GM18499 (cell line): ENCODE measurements around the gene AUNIP.

Experiments
- ATAC-seq: cut with Tn5 transposase; IDR thresholded peaks from one replicate; pipeline ENCODE4 v1.9.1; 2021; ENCODE audit warnings: moderate number of reproducible peaks; ENCODE audit not compliant: insufficient read depth, unreplicated experiment

Gene AUNIP

DNA sequence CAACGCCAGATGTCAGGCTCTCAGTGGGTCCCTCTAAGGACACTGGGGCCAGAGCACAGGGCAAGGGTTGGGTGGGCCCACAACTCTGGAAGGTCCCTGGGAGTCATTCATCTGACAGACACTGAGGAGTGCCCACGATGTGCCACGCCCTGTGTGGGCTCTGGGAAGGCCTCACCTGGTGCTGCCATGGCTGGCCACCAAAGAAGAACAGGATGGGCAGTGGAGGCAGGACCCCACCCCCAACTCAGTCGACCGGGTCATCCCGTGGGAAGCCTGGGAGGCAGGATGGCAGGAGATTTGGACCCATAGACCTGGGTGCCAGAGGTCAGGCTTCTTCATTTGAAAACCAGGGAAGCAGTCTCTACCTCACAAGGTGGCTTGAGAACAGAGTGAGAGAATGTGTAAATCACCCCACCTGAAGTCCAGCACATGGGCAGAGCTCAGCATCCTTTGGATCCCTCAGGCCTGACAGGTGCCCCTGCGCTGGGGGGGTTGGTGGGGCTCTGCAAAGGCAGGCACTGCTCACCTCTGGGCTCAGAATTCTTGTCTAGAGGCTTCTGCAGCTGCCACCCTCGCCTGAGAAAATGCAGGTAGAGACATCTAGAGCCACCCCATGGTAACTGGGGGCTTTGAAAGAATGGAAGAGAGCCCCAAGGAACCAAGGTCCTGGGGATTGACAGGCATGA lies 60.4 kb downstream of the AUNIP start:
- no peak for ATAC-seq

- no peak for ATAC-seq
Measured at GRCh38 chr1:25797939-25798338, 61.3 kb downstream of the AUNIP start.

- ATAC-seq = no peak
Measured at GRCh38 chr1:25796811-25797458, 62.3 kb downstream of the AUNIP start.

DNA sequence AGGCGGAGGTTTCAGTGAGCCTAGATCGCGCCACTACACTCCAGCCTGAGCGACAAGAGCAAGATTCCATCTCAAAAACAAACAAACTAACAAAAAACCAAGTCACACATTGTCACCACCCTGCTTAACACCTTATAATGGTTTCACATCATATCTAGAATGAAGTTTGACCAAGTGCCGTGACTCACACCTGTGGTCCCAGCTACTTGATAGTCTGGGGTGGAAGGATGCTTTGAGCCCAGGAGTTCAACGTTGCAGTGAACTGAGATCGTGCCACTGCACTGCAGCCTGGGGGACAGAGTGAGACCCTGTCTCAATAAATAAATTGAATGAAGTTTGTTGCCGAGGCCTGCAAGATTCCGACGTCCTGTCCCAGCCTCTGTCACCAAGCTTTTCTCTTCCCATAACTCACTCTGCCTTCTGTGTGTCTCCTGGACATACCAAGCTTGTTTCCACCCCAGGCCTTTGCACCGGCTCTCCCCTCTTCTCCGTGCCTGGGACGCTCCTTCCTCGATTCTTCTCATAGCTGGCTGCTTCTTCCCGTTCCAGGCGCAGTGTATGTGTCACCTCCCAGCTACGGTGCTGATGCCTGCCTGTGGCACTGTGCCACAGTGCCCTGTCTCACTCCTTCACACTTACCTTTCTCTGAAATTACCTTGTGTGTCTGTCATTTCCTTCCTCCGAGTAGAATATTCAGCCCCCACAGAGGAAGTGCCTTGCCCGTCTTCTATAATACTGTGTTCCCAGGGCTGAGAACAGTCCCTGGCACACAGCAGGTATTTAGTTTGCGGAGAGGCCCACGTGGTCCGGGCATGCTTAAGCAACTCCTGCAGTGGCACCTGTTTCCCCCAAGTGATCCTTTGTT lies 63.1 kb downstream of the AUNIP start:
- ATAC-seq = no peak

DNA sequence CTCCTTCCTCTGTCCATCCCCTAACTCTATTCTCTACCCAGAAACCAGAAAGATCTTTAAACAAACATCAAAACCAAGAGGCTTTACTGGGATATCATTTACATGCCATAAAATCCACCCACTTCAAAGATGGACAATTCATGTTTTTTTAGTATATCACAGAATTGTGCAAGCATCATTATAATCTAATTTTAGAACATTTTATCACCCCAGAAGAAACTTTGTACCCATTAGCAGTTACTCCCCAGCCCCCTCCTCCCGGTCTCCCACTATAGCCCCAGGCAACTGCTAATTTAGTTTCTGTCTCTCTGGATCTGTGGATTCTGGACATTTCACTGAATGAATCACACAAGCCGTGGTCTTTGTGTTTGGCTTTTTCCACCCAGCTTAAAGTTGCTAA lies 64.0 kb downstream of the AUNIP start:
- no peak for ATAC-seq

GRCh38 chr1:25794325-25794724 lies 64.9 kb downstream of the AUNIP start:
- no peak for ATAC-seq

DNA sequence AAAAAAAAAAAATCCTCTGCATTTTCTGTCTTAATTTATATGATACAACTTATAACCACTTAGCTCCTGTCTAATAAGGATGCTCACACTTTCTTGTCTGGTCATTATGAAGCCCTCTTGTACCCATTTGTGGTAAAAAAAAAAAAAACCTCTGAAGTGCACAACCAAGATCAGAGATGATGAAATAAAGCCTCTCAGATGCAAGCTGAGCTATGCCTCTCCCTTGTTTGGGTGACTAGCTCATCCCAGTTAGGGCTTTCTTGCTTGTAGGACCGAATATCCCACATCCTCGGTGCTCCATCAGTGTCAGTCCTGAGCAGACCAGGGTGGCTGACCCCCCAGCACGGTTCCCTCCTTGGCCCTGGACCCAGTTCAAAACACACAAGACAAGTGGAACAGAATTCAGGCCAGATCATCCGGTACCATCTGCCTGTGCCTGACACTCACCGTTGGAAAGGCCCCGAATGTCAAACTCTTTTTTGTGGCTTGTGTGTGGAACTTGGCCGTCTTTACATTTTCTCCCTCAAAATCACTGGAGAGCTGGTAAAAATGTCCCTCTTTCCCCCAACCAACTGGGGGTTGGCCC lies 65.6 kb downstream of the AUNIP start:
- no peak for ATAC-seq

DNA sequence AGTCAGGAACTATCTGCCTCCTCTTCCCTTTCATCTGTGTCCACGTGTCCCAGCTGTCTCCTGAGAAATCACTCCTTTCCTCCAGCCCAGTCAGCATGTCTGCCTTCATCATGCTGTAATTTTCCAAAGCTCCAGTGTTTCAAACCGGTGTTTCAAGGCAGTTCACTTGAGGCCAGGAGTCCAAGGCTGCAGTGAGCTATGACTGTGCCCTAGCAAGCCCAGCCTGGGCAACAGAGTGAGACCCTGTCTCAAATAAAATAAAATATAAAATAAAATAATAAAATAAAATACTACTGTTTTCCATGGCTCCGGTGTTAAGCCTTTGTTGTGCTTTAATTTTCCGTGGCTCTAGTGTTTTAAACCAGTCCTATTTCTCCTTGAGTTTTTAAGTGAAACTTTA lies 67.1 kb downstream of the AUNIP start:
- ATAC-seq = no peak

DNA sequence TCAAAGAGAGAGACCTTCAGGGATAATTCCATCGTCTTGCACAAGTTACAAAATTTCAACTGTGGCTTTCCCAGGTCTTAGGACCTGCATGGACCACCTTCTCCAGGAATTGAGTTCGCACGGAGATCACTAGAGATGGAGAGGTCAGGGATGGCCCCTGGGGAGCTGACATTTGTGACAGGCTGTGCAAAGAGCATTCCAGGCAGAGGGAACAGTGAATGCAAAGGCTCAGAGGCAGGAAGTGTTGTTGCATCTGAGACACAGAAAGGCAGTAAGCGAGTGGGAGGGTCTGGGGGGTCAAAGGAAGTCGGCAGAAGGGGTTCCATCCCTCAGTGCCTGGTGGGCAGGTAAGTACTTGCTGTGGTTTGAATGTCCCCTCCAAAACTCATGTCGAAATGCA lies 68.8 kb downstream of the AUNIP start:
- ATAC-seq = no peak

DNA sequence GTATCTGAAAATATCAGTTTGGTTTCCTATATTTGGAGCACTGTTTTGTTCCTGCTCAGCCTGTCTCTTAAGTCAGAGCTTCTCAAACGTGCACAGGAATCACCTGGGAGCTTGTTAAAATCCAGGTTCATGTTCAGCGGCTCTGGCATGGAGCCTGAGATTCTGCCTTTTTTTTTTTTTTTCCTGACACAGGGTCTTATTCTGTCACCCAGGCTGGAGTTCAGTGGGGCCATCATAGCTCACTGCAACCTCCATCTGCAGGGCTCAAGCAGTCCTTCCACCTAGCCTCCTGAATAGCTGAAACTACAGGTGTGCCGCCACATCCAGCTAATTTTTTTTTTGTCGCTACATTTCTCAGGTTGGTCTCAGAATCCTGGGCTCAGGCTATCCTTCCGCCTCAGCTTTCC lies 71.5 kb downstream of the AUNIP start:
- ATAC-seq = no peak

- ATAC-seq = no peak
Measured at GRCh38 chr1:25786887-25787759, 72.1 kb downstream of the AUNIP start.

DNA sequence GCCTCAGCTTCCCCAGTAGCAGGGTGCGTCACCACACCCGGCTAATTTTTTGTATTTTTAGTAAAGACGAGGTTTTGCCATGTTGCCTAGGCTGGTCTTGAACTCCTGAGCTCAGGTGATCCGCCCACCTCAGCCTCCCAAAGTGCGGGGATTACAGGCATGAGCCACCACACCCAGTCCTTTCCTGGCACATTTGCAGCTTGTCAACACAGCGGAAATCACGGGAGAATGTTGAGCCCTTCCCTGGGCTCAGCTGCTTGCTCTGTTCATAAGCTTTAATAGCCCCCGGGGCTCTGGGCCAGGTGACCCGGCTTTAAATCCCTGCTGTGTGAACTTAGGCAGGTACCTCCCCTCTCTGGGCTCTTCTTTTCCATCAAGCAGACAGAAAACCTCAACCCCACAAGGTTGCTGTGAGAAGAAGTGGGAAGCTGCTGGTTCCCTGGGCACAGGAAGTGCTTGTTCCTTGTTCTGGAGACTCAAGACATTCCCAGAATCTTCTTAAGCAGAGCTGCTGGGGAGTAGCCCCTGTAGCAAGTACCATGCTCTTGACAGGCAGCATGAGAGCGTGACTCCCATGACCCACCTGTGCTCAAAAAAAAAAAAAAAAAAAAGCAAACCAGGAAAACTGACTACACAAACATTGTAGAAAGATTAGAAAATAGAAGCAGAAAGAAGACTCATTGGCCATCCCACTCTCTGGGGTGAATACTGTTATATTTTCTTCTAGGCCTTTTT lies 73.8 kb downstream of the AUNIP start:
- no peak for ATAC-seq

DNA sequence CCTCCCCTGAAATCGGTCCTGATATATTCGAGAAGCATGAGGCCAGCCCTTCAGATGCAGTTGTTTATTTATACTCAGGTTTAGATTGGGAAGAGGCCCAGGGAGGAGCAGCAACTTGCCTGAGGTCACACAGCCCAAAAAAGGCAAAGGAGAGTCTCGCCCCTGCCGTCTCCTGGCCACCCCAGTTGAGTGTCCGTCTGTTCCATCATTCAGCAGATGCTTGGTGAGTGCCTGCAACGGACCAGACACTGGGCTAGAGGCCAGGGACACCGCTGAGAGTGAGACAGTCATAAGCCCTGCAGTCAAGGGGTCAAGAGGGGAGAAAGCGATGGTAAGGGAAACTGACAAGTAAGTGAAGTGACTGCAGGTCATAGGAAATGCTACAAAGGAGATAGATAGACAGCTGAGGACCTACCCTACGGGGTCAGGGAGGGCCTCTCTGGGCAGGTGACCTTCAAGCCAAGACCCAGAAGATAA lies 74.6 kb downstream of the AUNIP start:
- ATAC-seq = no peak
